Hypothalamus (tissue), 51 donors: ENCODE results near the gene ANKHD1.

Source experiments
- DNase-seq, 51 donors: peaks; one replicate each; lab custom pipeline; 2025; lab: John Stamatoyannopoulos, UW

The ANKHD1 gene

DNA sequence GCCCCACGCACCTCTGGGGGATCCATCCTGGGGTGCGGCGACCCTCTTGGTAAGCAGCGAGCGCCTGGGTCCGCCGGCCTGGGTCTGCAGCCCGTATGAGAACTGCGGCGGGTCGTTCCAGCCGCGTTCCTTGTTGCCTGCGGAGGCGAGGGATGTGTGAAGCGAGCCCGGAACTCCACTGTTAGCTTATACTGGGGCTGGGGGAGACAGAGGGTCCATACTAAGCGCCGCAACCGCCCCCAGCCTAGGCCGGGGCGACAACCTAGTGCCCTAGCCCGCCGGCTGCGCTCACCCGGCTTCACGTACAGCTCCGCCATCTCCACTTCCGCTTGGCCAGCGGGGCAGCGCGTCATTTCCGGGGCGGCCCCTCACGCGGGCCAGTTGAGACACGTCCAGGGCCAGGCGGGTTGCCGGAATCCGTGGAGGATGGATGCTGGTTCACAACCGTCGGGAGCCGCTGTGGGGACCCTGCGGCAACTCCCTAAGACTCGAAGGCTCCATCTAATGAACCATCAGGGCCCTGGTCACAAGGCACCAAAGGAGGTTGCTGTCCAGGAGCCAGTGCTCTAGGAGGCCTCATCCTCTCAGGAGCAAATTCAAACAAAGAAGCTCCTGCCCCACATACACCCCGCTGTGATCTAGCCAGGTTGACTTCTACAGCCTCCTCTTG lies 155.6 kb downstream of the ANKHD1 start, which contains the start of gene SRA1:
Gene SRA1, minus strand, starts transcription at position 338 of the 670 bp plus-strand sequence. Its CDS starts 21 bp downstream, at position 317.
- peak; percentile 36 to 97 (median 91) for DNase-seq

DNA sequence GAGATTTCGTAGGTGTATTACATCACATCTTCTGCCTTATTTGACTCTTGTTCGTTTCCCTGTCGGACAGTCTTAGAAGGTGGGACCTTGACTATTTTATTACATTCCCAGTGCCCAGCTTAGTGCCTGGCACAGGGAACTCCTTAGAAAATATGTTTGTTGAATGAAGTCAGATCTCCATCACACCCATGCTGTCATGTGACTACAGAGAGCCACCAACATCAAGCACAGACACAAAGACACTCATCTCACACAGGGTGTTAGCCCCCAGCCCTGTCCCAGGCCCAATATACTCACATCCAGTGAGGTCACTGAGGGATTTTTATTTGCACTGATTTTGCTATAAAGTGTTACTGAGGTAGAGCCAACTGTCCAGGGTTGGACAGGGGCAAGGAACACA lies 156.3 kb downstream of the ANKHD1 start:
- DNase-seq: no peak

DNA sequence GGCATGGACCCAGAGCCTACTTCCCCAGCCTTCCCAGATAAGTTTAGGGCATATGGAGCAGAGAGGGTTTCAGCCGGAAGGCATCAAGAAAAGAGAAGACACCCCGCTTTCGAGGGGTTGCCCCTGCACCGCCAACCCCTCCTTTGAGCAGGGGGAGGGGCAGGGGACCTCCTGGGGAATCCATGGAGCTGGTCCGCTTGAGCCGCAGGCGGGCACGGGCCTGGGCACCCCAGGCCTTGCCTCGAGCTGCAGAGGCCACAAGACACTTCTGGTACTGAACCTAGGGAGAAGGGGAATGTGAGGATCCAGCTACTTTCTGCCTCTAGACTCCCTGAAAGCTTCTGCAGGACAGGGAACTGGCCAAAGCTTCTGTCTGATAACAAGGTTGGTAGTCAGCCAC lies 156.9 kb downstream of the ANKHD1 start:
- no peak for DNase-seq

DNA sequence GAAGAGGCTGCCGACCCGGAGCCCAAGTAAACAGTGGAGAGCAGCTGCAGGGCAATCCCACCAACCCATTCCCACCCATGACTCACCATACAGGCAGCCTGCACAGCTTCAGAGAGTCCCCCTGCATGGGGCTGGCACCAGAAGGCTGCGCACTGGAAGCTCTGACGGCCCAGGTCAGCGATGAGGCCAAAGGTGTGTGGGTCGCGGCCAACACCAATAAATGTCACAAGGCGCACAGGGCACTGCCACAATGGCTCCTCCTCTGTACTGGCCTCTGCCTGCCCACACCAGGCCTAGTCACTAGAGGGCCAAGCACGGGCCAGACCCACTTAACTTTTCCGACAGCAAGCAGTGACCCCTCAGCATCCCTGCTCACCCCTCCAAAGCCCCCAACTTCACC lies 158.6 kb downstream of the ANKHD1 start:
- no peak for DNase-seq

DNA sequence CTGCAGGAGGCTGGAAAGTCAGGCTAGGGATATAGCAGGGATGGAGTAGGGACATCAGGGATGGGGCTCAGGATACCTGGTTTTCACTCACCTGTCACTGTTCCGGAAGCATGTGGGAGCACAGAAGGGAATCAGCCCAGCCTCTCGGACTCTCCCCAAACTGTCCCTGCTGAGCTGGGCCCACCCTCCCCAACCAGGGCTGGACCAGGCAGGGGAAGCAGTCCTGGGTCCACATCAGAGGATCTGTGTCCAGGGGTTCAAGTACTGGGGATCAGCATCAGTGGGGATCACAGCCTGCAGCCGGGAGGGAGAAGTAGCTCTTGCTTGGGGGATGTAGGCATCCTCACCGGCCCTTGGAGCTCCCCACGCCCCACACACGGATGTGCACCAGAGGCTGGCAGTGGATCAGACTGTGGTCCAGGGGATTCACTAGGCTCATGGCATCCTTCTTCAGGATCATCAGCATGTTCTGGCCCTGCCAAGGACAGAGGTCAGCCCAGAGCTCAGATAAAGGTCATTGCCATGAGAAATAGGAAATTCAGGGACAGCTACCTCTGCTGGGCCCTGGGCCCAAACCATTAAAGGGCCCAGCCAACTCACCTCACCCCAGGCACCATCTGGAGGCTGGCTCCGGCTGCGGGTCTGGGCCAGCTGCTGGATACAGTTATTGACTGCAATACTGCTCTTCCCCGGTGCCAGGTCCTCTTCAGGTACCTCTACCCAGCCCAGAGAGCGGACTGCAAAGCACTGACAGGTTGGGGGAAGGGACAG lies 160.3 kb downstream of the ANKHD1 start:
- DNase-seq: no peak

DNA sequence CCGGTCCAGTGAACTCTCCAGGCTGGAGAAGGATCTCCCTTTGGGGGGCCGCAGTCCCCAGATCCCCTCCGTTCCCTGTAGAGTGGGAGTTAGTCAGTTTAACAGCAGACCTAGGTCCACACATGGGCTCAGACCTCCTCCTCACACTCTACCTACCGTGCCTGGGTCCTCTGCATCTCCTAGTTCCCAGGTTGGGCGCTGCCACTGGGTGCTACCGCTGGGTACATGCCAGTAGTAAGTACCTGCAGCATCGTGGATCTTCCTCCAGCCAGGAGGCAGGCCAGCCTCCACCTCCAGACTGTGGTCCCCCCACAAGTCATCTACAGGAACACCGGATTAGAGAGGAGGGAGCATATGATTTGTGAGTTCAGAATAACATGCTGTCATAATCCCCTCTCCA lies 162.0 kb downstream of the ANKHD1 start:
- DNase-seq: peak in 2 of 51 donors; percentile 11 to 39

DNA sequence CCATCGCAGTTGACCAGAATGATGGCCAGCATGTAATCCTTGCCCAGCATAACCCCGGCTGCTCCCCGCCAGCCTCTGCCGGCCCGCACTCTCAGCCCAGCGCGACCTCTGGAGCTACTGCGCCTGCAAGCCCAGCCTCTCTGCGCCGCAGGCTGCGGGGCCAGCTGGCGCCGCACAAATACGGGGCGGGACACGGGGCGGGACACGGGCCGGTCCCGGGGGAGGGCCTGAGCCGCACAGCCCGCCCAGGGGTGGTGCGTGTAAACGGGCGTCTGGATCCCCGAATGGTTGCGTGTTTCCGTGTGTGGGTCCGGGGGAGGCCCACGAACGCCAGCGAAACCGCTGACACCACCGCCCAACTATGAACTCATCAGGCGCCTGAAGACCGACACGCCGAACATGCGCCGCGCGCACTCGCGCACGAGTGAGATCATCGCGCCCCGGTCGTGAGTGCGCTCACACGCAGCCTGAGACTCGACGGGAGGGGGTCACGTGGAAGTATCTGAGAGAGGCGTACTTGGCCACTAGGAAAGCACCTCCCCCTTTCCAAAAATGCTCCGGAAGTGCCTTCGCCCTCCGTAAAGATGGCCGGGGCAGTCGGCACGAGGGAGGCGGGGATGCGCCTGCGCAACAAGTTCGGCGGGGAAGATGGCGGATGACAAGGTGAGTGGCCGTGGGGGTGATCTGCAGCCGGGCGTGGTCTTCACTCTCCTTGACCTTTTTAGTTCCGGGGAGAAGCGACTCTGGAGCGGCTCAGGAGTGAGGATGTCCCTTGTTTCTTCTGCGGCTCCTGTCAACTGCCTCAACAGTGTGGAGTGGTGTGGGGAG lies 162.8 kb downstream of the ANKHD1 start, which contains the start of the genes APBB3 and SLC35A4:
Gene APBB3, minus strand, starts transcription at position 403 of the 828 bp plus-strand sequence. Its CDS starts 353 bp downstream, at position 50.
Gene SLC35A4, plus strand, starts transcription at position 633 of the 828 bp plus-strand sequence. CDS start 2,342 bp downstream, outside the sequence.
- DNase-seq: peak; percentile 82 to 100 (median 97)

DNA sequence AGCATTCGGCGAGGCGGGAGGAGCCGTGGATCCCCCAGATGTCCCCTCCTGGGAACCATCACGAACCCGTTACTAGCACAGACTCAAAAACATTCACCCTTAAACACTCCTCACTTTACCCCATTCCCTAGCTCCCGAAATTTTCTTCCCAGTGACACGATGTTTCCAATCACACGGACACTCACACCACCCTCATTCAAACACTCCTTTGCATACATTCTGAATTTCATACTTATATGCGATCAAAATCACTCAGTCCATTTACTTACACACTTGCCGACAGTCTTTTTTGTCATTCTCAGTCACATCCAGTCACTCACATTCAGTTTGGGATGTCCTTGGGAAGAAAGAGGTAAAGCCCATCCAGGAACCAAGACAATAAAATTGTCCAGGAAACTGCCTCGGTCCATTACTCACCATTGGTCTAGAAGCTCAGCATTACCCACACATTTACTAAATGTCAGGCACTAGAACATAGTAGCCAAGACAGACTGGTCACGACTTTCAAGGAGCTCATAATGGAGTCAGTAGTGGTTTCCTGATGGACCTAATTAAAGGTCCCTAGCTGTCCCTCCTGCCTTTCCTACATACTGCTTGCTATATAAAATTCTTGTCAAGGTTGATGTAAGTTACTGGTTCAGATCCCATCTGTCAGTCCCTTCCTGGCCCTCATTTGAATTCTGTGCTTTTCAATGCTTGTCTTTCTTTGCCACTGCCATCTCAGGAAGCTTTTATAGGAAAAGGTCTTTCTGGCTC lies 163.6 kb downstream of the ANKHD1 start:
- no peak for DNase-seq

DNA sequence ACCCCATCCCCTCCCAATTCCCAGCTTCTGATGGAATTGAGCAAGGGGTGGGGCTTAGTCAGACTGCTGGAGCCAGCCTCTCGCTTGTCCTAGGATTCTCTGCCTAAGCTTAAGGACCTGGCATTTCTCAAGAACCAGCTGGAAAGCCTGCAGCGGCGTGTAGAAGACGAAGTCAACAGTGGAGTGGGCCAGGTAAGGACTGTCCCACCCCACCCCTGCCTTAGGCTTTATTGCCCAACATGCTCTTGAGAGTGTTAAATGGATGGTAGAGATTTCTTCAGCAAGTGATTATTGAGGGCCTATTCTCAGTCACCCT lies 164.1 kb downstream of the ANKHD1 start:
- DNase-seq: no peak

DNA sequence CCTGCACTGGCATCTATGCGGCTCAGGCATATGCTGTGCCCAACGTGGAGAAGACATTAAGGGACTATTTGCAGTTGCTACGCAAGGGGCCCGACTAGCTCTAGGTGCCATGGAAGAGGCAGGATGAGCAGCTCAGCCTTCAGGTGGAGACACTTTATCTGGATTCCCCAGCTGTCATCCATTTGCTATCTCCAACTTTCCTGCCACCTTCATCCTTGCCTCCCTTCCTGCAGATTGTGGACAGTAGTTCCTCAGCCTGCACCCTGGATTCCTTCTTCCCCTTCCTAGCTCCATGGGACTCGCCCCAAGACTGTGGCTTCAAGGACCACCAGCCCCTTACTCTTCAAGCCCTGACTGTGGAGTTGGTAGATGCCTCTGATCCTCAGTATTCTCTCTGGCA lies 165.0 kb downstream of the ANKHD1 start:
- DNase-seq: no peak

DNA sequence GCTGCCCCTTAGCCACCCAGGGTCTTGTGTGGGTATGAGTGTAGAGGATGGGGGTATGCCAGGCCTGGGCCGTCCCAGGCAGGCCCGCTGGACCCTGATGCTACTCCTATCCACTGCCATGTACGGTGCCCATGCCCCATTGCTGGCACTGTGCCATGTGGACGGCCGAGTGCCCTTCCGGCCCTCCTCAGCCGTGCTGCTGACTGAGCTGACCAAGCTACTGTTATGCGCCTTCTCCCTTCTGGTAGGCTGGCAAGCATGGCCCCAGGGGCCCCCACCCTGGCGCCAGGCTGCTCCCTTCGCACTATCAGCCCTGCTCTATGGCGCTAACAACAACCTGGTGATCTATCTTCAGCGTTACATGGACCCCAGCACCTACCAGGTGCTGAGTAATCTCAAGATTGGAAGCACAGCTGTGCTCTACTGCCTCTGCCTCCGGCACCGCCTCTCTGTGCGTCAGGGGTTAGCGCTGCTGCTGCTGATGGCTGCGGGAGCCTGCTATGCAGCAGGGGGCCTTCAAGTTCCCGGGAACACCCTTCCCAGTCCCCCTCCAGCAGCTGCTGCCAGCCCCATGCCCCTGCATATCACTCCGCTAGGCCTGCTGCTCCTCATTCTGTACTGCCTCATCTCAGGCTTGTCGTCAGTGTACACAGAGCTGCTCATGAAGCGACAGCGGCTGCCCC lies 165.6 kb downstream of the ANKHD1 start:
- no peak for DNase-seq

DNA sequence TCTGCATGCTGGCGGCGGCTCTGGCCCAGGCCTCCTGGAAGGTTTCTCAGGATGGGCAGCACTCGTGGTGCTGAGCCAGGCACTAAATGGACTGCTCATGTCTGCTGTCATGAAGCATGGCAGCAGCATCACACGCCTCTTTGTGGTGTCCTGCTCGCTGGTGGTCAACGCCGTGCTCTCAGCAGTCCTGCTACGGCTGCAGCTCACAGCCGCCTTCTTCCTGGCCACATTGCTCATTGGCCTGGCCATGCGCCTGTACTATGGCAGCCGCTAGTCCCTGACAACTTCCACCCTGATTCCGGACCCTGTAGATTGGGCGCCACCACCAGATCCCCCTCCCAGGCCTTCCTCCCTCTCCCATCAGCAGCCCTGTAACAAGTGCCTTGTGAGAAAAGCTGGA lies 166.2 kb downstream of the ANKHD1 start:
- no peak for DNase-seq

DNA sequence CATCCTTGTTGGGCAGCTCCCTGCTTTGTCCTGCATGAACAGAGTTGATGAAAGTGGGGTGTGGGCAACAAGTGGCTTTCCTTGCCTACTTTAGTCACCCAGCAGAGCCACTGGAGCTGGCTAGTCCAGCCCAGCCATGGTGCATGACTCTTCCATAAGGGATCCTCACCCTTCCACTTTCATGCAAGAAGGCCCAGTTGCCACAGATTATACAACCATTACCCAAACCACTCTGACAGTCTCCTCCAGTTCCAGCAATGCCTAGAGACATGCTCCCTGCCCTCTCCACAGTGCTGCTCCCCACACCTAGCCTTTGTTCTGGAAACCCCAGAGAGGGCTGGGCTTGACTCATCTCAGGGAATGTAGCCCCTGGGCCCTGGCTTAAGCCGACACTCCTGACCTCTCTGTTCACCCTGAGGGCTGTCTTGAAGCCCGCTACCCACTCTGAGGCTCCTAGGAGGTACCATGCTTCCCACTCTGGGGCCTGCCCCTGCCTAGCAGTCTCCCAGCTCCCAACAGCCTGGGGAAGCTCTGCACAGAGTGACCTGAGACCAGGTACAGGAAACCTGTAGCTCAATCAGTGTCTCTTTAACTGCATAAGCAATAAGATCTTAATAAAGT lies 166.9 kb downstream of the ANKHD1 start:
- no peak for DNase-seq

DNA sequence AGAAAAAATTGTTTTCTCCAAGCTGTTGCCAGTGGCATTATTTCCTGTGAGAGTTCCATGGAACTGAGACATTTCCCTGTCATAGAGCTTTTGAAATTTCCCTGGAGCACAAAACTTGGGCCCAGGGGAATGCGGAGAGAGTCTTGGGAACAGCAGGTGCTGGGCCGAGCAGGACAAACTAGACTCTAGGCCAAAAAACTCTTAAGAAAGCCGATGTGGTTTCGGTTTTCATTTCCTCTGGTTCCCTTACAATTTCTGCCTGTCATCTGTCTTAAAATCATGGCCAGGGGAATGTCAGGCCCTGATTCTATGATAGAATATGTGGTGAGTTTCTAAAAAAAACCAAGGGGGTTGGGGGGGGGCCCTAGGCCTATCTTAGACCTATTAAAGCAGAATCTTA lies 167.6 kb downstream of the ANKHD1 start:
- no peak for DNase-seq

DNA sequence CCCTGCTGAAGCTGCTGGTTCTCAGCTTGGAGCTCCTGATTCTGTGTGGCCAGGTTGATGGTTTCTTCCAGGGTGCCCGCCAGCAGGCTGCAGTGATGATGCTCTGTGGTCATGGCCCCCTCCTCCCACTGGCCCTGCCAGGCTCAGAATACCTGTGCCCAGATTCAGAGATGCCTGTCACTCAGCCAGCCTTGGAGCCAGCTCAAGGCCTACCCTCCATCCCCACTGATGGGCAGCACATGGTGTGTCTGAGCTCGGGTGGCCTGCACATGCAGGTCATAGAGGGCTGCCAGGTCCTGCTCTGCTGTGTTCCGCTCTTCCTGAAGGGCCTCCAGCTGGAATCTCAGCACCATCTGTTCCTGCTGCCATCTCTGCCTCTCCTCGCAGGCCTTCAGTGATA lies 168.4 kb downstream of the ANKHD1 start:
- no peak for DNase-seq

DNA sequence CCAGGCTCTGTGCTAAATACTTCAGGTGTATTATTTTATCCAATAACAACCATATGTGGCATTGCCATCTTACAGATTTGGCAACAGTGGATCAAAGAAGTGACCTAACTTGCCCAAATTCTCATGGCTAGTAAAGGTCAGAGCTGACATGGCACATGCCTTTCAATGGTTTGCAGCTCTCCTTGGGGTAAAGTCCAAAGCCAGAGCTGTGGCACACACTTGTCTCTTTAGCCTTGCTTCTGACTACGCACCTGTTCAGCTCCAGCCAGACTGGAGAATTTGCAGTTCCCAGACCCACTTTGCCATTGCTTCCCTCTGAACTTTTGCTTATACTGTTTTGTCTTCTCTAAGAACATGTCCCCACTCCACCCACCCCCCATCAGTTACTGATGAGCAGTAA lies 168.9 kb downstream of the ANKHD1 start:
- no peak for DNase-seq

DNA sequence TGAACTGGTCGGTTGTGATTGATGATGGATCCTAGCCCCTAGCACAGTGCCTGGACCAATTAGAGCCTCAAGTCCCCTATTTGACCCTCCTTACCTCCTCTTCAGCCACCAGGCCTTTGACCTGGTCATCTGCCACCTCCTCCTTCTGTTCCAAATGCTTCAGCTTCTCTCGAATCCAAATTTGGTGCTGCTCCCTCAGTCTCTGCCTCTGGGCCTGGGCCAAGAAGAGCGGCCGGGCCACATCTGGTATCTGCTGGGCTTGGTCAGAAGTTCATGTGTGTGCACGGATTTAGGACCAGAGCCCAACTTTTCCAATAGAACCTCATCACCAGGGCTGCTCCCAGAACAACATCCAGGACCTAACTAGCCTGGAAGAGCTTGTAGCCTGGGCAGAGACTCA lies 169.5 kb downstream of the ANKHD1 start:
- DNase-seq: no peak

DNA sequence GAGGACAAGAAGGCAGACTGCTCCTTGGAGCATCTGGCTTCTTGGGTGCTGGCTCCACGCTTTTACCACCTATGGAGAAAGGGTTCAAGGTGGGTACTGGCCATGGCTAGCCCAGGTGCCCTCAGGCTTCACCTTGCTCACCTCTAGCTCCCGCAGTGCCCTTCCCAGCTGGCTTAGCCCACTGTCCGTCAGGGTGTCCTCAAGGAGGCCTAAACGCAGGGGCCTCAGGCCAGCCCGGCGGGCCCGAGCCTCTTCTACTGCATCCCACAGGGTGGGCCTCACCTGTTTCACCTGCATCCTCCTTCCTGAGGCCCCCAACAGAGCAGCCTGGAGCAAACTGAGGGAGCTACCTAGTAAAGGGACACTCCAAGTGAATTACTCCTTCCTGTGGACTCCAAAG lies 172.1 kb downstream of the ANKHD1 start:
- DNase-seq: no peak

DNA sequence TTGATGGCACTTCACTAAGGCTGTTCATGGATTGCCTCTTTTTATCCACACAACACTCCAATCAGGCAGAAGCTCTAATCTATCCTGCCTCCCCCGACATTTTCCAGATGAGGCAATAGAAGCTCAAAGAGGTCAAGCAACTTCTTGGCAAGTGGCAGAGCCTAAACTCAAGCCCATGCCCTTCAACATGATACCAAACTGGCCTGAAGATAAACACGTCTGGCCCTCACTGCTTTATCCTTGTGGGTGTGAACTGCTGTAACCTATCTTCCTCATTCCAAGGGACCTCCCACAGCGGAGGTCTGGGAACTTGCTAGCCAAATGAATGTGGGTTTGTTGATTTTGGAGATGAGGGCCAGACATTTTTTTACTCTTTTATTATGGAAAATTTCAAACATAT lies 172.5 kb downstream of the ANKHD1 start:
- DNase-seq: no peak
